Stimulated activated memory B cell treated with anti-CD40 and anti-IgM and Interleukin-4, amounts not matched to agents 10 μg/mL and 1 μg/mL and 100 μg/mL, for 72 hours (primary cell): ENCODE data around the gene SPEF2.
"Not testable (repeated sequence)": the region's sequence is repeated elsewhere in the genome, so short reads cannot be mapped to it uniquely, and the experiment has no call there.

ENCODE experiments used
- ATAC-seq: fragments of 150-1000 bp; cut with Tn5 transposase; 2 replicates; pipeline ENCODE4 v1.10.0; 2021
- H3K27ac Mint-ChIP-seq: one replicate; pipeline ENCODE4 v1.8.0; 2022; ENCODE audit warnings: mild to moderate bottlenecking, mixed read lengths
- H3K27me3 Mint-ChIP-seq: one replicate; pipeline ENCODE4 v1.8.0; 2022; ENCODE audit warnings: mixed read lengths
- H3K36me3 Mint-ChIP-seq: one replicate; pipeline ENCODE4 v1.8.0; 2022; ENCODE audit warnings: mixed read lengths
- H3K4me1 Mint-ChIP-seq: one replicate; pipeline ENCODE4 v1.8.0; 2022; ENCODE audit warnings: mixed read lengths
- H3K4me3 Mint-ChIP-seq: one replicate; pipeline ENCODE4 v1.8.0; 2022; ENCODE audit warnings: mild to moderate bottlenecking, moderate library complexity, mixed read lengths
- H3K9me3 Mint-ChIP-seq: one replicate; pipeline ENCODE4 v1.8.0; 2022; ENCODE audit warnings: mixed read lengths

SPEF2 gene

DNA sequence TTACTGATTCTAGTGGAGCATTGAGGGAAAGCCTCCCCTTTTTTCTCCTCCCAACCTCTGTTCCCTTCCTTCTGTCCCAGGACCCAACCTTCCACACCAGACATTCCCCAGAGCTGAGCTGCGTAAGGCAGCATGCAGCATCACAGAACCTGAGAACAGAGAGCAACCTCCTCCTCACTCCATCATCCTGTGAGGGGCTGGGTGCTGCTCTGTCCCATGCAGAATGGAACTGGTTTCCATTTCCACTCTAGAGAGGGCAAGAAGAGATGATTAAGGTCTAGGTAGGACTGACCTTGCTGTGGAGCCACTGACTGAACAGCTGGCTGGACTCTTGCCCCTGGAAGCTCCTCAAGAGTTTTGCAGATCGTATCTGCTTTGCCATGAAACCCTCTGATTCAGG, 208.9 kb downstream of the SPEF2 start:
- Mint-ChIP-seq H3K9me3 (no peaks in the 10 kb centered on the region), H3K27me3 (no peaks in the 10 kb centered on the region), H3K36me3 (no peaks in the 10 kb centered on the region), H3K27ac (no peak overlapping the region), H3K4me1 (no peaks in the 10 kb centered on the region), H3K4me3 (no peak overlapping the region)
- no peak for ATAC-seq

DNA sequence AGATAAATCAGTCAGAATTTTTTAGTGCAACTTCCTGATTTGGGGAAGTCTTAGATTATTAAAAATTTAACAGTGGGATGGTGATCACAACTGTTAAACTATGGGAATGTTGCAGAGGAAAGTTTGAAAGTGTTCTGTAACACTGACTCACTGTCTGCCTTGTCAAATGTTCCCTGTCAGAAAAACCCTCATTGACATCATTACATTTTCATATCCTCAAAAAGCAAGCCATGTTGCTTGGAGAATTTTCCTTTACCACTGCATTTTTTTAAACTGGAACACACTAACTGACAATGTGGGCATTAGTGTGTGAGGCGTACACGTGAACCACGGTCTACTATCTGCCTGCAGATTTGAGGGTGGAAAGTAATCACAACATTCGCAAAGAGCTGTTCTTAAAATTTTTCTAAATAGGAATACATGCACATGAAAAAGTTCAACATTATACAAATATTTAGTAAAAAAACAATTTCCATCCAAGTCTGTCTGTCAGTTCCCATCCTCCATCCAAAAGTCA, 210.5 kb downstream of the SPEF2 start:
- no peaks in the 10 kb centered on the region for H3K27me3 Mint-ChIP-seq

DNA sequence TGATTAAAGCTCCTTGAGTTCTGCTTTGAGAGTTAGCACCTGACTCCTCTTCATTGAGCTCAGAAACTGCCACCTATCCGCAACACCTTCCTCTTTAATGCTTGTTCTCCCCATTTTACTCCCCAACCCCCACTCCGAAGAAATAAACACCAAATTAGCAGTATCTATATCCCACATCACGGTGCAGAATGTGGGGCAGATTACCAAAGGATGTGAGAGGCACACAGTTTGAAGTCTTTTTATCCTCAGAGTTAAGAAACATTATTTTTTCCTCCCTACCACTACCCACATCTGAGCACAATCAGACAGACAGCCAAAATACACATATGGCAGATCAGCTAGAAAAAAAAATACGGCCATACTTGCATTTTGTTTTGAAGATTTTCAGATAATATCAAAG, 212.9 kb downstream of the SPEF2 start:
- H3K4me3 Mint-ChIP-seq = no peak overlapping the region
- no peak overlapping the region for H3K27ac Mint-ChIP-seq
- H3K4me1 Mint-ChIP-seq = no peaks in the 10 kb centered on the region
- no peaks in the 10 kb centered on the region for H3K9me3 Mint-ChIP-seq
- ATAC-seq = no peak
- H3K36me3 Mint-ChIP-seq = no peaks in the 10 kb centered on the region
- H3K27me3 Mint-ChIP-seq = no peaks in the 10 kb centered on the region

More for the DNA sequence above, 210.5 kb downstream of the SPEF2 start:
- no peak for ATAC-seq
- no peaks in the 10 kb centered on the region for H3K9me3 Mint-ChIP-seq
- H3K27ac Mint-ChIP-seq = no peak overlapping the region
- H3K4me1 Mint-ChIP-seq = no peaks in the 10 kb centered on the region
- H3K4me3 Mint-ChIP-seq = no peak overlapping the region
- H3K36me3 Mint-ChIP-seq = no peaks in the 10 kb centered on the region

DNA sequence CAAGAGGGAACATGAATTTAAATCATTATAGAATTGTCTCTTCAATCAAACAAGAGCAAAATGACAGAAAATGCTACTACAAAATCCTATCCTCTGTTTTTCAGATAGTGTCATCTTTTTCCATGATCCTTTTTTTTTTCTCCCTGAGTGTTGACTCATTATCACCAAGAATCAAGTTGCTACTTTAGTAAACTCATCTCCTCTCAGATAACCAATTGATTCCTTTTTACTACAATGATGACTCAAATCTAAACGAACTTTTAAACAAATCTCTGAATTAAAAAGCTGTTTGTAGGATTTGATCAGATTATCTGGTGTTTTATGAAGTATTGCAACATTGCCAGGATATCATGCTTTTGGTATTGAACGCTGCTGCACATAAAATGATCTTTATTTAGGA, 215.1 kb downstream of the SPEF2 start:
- Mint-ChIP-seq H3K36me3 (no peaks in the 10 kb centered on the region), H3K4me1 (no peaks in the 10 kb centered on the region), H3K4me3 (no peak overlapping the region), H3K27ac (no peak overlapping the region), H3K27me3 (no peaks in the 10 kb centered on the region), H3K9me3 (no peaks in the 10 kb centered on the region)
- ATAC-seq = no peak

DNA sequence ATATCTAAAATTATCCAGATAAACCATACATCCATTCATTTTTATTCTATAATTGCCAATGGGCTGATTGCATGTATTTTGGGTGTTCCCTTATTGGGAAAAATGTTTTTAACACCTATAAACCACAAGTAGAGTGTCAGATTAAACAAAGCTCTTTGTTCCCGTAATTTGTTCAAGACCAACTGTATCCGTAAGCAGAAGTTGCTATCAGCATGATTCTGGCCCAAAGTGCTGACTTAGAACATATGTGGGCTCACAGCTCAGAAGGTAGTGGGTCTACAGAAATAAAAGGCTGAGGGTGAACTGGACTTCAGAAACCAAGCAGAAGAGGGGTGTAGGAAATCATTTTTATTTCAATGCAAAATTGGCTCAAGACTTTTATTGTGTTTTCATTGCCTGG, 215.6 kb downstream of the SPEF2 start:
- H3K9me3 Mint-ChIP-seq = no peaks in the 10 kb centered on the region
- H3K36me3 Mint-ChIP-seq = no peaks in the 10 kb centered on the region
- no peak overlapping the region for H3K4me3 Mint-ChIP-seq
- H3K27me3 Mint-ChIP-seq = no peaks in the 10 kb centered on the region
- no peak overlapping the region for H3K27ac Mint-ChIP-seq
- H3K4me1 Mint-ChIP-seq = no peaks in the 10 kb centered on the region
- ATAC-seq = no peak

DNA sequence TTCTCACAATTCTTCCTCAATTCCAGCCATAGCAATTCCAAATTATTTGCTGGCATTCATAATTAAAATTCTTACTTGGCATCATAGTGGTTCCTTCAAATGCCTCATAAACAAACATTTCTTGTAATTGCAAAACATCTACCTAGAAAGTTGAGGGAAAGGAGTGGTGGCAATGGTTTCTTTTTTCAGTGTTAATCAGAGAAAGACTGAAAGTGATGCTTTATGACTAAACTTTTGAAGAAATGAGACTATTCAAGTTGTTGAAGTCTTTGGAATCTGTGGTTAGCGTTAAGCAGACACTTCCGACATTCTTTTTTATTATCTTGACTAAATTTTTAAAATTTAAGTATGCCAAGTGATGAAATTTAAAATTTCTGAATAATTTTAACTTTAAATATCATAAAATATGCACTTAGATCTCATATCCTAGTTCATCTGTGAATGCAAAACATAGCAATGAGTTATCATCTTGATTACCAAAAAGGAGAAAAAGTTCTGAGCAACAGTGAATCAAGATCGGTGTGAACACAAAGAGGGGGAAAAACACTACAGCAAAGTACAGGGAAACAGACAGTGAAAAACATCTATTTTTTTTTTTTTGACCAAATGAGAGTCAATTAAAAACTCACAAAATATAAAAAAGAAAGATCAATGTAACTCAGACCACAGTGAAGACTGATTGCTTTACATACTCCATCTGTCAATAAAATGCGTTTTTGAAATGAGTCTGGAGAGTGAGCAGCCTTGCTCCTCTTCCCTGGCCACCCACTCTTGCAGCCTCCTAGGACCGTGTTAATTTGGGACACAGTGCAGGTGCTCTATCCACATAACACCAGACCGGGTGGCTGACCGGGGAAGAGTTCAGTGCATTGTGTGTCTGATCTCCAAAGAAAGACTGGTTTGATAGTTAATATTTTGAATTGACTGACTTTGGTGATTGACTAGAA, 218.4 kb downstream of the SPEF2 start:
- Mint-ChIP-seq H3K36me3 (no peaks in the 10 kb centered on the region), H3K27ac (no peak overlapping the region), H3K9me3 (no peaks in the 10 kb centered on the region), H3K4me3 (no peak overlapping the region), H3K27me3 (no peaks in the 10 kb centered on the region), H3K4me1 (no peaks in the 10 kb centered on the region)
- ATAC-seq = no peak

DNA sequence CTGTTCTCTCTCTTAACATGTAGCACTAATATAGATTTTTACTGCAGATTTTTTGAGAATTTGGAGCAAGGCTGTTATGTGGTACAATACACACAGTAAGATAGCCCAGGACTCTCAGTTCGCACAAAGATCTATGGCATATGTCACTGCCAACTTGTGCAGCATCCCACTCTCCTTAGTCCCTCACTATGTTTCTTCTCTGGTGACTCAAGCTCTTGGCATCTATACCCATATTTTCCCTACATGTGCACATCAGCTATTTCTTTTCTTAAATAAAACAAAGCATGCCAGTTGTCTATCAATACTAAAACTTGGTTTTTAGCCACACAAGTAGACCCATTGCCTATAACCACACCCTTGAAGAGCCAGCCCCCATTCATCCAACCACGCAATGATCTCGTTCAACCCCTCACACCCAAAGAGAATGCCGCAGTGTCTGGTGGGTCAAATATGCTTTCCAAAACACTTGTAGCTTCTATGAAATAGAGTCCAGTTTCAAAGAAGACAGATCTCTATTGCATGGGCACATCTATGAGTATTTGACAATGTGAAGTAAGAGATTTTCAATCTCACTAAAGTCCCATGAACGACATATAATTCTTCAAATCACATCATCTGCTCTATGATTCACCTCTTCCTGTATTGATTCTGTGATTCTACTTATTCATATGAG, 220.8 kb downstream of the SPEF2 start:
- ATAC-seq = no peak
- Mint-ChIP-seq H3K9me3 (no peaks in the 10 kb centered on the region), H3K36me3 (no peaks in the 10 kb centered on the region), H3K4me1 (no peaks in the 10 kb centered on the region), H3K27me3 (no peaks in the 10 kb centered on the region), H3K27ac (no peak overlapping the region), H3K4me3 (no peak overlapping the region)

DNA sequence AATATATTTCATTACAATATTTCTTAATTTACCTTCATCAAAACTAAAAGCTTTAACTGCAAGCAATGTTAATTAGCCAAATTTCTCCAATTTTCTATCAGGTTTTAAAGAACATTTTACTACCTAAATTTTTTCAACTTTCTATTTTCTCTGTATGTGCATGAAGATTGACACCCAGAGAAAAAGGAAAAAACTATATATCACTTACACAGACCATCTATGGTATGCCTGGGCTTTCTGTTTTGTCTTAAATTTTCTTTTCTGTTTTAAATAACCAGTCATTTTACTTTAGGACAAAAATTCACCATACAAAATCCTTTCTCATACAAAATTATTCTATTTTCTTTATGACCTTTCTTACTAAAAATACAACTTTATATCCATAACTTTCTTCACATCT, 225.2 kb downstream of the SPEF2 start:
- Mint-ChIP-seq H3K36me3 (no peaks in the 10 kb centered on the region), H3K9me3 (peaks cover 9% of the 10 kb centered on the region), H3K4me1 (no peaks in the 10 kb centered on the region), H3K4me3 (no peak overlapping the region), H3K27me3 (no peaks in the 10 kb centered on the region), H3K27ac (no peak overlapping the region)
- ATAC-seq = no peak

DNA sequence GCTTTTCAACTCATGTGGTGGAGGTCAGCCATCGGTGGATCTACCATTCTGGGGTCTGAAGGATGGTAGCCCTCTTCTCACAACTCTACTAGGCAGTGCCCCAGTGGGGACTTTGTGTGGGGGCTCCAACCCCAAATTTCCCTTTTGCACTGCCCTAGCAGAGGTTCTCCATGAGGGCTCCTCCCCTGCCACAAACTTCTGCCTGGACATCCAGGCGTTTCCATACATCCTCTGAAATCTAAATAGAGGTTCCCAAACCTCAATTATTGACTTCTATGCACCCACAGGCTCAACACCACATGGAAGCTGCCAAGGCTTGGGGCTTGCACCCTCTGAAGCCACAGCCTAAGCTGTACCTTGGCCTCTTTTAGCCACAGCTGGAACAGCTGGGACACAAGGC, 227.8 kb downstream of the SPEF2 start:
- not testable (repeated sequence) for H3K27ac Mint-ChIP-seq, H3K9me3 Mint-ChIP-seq, H3K4me1 Mint-ChIP-seq, H3K4me3 Mint-ChIP-seq, H3K36me3 Mint-ChIP-seq, ATAC-seq, H3K27me3 Mint-ChIP-seq

DNA sequence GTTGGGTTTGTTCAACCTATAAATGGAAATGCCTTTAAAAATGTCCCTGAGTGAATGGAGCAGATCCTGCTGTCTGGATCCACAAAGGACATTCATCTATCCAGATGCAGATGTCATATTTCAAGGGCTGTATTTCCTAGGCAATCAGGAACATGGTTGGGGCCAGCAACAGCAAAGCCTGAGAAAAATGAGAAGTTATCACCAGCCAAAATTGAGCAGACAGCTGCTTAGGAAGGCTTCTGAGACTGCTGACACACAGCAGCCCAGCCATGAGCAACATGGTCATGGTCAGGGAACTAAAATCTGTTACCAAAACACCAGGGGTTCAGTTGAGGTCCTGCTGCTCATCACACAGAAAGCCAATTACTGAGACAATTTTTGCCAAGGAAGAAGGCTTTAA, 229.8 kb downstream of the SPEF2 start:
- Mint-ChIP-seq H3K27me3 (no peaks in the 10 kb centered on the region), H3K36me3 (no peaks in the 10 kb centered on the region), H3K4me1 (no peaks in the 10 kb centered on the region), H3K9me3 (peaks cover 9% of the 10 kb centered on the region), H3K4me3 (no peak overlapping the region), H3K27ac (no peak overlapping the region)
- ATAC-seq = no peak

DNA sequence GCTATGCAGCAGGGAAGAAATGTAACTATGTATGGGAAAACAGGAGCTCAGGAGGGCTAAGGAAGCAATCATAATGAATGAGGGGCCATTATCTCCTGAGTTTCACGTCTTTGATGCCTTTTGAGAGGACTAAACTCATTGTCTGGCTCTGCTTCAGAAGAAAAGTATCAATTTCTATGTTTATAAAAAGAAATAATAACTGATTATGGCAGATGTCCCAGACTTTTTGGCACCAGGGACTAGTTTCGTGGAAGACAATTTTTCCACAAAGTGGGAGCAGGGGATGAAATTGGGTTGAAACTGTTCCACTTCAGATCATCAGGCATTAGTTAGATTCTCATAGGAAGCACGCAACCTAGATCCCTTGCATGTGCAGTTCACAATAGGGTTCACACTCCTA, 230.3 kb downstream of the SPEF2 start:
- ATAC-seq = no peak
- Mint-ChIP-seq H3K4me3 (no peak overlapping the region), H3K9me3 (peaks cover 9% of the 10 kb centered on the region), H3K4me1 (no peaks in the 10 kb centered on the region), H3K36me3 (no peaks in the 10 kb centered on the region), H3K27me3 (no peaks in the 10 kb centered on the region), H3K27ac (no peak overlapping the region)

DNA sequence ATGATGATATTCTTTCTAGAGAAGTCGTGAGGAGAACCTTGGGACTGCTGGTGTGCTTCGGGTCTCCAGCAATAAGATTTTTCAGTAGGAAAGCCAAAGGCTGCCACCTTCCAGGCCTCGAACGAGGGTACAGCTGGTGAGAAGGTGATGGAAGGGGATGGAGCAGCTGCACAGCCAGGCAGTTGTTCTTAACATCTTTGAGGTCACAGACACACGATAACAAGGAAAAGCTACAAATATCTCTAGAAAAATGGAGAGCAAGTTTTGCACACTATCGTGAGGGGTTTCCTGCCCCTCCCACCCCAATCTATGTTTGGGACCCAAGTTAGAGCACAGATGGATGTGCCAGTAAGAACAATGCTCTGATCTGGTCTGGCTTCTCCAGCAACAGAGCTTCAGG, 232.2 kb downstream of the SPEF2 start:
- no peak overlapping the region for H3K27ac Mint-ChIP-seq
- H3K4me1 Mint-ChIP-seq = no peaks in the 10 kb centered on the region
- H3K27me3 Mint-ChIP-seq = no peaks in the 10 kb centered on the region
- H3K36me3 Mint-ChIP-seq = no peaks in the 10 kb centered on the region
- H3K9me3 Mint-ChIP-seq = peaks cover 5% of the 10 kb centered on the region
- H3K4me3 Mint-ChIP-seq = no peak overlapping the region
- no peak for ATAC-seq

DNA sequence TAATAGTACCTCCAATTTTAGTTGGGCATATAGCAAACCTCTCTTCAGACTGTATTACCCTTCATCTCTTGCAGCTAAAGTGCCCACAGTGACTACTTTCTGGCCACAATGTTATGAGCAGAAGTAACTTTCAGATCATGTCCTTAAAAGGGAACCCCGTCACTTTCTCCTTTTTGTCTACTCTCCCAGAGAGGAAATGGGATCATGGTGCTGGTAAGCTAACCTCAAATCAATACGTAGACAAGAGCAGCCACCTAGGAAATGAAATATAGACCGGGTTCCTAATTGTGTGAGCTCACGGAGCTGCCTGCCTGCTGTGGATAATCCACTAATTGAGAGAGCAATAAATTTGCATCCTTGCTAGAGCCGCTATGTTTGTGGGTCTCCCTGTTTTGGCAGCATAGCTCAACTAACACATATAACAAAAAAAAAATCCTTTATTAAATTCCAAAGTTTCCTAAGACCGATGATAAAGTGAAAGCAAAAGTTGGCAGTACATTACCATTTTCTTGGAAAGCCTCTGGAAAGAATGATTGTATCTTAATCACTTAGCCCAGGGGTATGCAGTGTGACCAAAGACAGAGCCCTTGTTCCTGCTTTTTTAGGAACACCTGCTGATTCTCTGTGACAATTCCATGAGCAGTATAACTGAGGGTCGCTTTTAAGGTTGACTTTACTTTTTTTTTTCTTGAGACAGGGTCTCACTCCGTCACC, 233.5 kb downstream of the SPEF2 start:
- H3K36me3 Mint-ChIP-seq = no peaks in the 10 kb centered on the region
- no peak overlapping the region for H3K4me3 Mint-ChIP-seq
- H3K4me1 Mint-ChIP-seq = no peaks in the 10 kb centered on the region
- H3K9me3 Mint-ChIP-seq = peaks cover 3% of the 10 kb centered on the region
- H3K27ac Mint-ChIP-seq = no peak overlapping the region
- no peaks in the 10 kb centered on the region for H3K27me3 Mint-ChIP-seq
- ATAC-seq = no peak

DNA sequence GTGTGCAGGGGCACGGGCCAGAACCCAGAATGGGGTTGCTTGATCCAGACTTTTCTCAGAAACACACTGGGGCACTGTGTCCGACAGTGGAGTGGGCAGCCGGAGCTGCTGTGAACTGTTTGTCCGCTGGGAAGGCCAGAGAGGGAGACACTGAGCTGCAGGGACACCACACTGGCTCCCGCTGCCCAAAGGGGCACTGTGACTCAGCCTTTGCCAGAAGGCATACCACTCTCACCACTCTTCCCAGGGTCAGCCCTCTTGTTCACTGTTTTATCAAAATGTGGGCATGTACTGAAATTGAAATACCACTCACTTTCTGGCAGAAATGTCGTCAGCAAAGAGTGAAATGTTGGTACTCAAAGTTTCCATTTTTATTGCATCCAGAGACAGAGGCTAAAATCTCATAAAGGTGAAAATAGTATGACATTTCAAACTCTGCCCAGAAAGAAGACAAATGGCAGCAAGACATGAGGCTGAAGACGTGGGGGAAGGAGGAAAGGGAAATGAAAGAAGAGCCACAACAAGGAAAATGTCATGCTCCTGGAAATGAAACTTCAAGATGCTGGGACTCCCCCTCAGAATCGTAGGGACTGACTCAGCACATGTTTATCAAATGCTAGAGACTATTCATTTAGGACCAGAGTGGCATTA, 234.5 kb downstream of the SPEF2 start:
- Mint-ChIP-seq H3K27me3 (no peaks in the 10 kb centered on the region), H3K4me3 (no peak overlapping the region), H3K36me3 (no peaks in the 10 kb centered on the region), H3K27ac (no peak overlapping the region), H3K9me3 (peaks cover 3% of the 10 kb centered on the region), H3K4me1 (no peaks in the 10 kb centered on the region)
- peak; percentile 52 for ATAC-seq

DNA sequence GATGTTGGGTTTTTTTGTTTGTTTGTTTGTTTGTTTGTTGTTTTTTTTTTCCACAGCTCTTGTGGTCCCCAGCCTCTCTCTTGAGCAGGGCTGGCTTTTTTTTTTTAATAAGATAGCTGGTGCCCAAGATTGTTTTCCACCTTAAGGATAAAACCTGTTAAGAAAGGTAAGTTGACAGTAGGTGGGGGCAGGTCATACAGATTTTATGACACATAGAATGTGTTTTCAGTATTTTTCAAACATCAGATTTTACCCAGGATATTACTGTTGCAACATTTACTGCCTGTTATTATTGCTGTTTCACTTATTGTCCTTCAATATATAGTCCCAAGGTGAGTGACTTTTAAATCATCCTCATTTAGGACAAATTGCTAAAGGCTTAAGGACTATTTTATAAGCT, 235.1 kb downstream of the SPEF2 start:
- H3K36me3 Mint-ChIP-seq = no peaks in the 10 kb centered on the region
- no peak for ATAC-seq
- no peak overlapping the region for H3K27ac Mint-ChIP-seq
- H3K27me3 Mint-ChIP-seq = no peaks in the 10 kb centered on the region
- no peak overlapping the region for H3K4me3 Mint-ChIP-seq
- H3K9me3 Mint-ChIP-seq = peaks cover 3% of the 10 kb centered on the region
- no peaks in the 10 kb centered on the region for H3K4me1 Mint-ChIP-seq
